Measurements from ENCODE around the gene UACA.

UACA gene

DNA sequence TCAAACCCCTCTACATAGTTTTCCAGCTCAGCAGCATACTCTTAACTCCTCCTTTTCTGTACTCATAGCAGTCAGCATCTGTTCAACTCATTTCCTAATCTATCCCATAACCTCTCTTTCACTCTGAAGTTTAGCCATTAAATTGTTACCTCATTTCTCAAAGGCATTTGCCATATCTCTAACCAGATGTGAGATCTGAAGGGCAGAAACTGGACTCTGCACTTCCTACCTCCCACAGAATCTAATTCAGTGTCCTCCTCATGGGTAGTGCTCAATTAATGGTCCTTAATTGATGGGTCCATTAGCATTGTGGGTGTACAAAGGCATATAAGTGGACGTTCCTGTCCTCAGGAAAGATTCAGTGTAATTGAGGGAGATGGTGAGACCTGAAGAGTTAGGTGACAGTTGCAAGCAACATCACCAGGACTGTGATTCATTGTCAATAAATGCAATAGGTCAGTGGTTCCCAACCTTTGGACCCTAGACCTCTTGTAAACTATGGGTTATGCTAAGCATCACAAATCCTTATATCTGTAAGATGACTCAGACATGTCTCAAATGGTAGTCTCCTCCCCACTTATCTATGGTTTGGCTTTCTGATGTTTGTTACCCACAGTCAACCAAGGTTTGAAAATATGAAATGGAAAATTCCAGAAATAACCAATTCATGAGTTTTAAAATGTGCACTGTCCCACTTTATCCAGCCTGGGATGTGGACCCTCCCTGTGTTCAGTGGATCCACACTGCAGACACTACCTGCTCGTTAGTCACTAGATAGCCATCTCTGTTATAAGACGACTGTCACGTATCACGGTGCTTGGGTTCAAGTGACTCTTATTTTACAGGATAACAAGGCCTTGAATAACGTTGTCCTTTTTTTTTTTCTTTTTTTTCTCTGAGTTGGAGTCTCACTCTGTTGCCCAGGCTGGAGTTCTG lies 25.0 kb upstream of the UACA start:
- DNase-seq (ENCODE audit: extremely low spot score, insufficient read length, low read depth) = no peak

DNA sequence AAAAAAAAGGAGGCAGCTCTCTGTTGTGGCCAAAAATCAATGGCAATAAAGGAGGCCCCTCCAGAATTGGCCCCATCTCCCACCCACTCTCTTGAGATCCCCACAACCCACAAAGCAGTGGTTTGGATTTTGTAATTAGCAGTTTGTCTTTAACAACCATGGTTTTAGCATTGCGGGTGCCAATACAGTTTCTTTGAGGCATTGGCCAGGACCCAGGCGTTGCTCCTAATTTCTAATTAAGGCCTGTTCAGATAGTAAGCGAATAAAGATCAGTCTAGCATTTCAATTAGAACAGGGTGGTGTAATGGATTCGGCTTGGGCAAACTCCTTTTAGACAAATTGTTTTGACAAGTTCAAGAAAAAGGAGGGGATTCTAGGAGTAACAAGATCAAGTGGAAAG lies 23.6 kb upstream of the UACA start:
- no peak for DNase-seq (ENCODE audit: extremely low spot score, insufficient read length, low read depth)
- no peak for FAIRE-seq

More for the DNA sequence above, 25.0 kb upstream of the UACA start:
- no peak for FAIRE-seq

DNA sequence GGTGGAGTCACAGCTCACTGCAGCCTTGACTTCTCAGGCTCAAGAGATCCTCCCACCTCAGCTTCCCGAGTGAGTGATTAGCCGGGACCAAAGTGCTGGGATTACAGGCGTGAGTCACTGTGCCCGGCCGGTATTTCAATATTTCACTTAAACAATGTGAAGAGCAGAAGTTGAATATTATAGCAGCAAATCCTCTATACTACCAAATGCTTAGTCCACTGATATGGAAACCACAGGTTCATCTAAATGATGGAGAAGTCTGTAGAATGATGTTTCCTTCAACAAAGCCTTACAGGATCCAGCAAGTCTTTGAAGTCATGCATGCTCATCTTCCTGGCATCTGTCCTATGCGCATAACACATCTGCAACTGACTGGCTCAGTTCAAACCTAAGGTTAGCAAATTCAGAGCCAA lies 20.3 kb upstream of the UACA start:
- DNase-seq (ENCODE audit: extremely low spot score, insufficient read length, low read depth) = no peak
- FAIRE-seq = no peak

DNA sequence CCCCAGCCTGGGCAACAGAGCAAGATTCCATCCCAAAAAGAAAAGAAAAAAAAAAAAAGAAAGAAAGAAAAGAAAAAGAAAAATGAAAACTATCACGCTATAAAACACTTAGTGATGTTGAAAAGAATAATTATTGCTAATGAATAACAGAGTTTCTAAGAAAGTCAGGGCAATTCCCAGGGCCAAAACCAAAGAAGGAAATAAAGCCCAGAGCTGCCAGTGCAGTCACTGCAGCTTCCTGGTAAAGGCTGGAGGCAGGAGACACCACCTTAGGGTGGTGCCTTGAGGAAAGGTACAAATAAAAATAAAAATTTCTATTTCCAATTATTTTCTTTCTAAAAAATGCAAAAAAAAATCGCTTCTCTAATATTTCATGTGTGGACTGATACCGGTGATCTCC lies 19.7 kb upstream of the UACA start:
- DNase-seq (ENCODE audit: extremely low spot score, insufficient read length, low read depth) (no peak), FAIRE-seq (no peak)

DNA sequence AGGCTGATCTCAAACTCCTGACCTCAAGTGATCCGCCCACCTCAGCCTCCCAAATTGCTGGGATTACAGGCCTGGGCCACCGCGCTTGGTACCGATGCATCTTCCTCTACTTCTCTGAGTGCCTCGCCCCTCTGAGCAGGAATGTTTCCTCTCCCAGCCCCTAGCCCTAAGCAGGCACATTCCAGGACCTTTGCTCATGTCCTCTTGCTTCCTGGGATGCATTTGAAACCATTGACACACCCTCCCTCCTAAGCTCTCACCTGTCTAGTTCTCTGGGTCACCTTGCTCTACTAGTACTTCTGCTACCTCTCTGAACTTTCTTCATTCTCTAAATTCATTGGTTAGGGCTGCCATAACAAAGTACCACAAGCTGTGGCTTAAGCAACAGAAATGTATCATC lies 17.9 kb upstream of the UACA start:
- no peak for FAIRE-seq
- no peak for DNase-seq (ENCODE audit: extremely low spot score, insufficient read length, low read depth)

DNA sequence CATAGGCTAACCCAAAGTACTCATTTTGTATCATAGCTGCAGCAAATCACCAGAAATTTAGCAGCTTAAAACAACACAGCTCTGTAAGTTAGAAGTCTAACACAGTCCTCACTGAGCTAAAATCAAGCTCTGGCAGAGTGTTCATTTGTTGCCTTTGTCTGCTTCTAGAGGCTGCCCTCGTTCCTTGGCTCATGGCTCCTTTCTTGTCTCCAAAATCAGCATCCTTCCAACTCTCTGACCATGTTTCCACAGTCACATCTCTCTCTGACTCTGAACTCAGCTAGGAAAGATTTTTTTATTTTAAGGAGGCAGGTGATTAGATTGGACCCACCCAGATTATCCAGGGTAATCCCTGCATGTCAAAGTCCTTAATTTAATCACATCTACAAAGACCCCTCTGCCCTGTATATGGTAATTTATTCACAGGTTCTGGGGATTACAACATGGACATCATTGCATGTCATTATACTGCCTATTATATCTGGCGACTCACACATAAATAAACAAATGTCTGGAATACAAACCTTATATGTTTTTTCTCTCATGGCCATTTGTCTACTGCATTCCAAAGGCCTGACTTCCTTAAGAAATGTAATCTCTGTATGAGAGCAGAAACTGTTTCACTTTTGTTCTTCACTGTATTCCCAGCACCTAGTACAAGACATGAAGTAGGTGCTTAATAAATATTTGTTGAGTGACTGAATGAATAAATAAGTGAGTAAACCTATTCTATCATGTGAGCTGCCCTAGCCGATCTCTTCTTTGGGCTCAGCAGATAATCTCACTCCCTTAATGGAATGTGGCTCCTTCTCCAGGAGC lies 15.1 kb upstream of the UACA start:
- FAIRE-seq = no peak

DNA sequence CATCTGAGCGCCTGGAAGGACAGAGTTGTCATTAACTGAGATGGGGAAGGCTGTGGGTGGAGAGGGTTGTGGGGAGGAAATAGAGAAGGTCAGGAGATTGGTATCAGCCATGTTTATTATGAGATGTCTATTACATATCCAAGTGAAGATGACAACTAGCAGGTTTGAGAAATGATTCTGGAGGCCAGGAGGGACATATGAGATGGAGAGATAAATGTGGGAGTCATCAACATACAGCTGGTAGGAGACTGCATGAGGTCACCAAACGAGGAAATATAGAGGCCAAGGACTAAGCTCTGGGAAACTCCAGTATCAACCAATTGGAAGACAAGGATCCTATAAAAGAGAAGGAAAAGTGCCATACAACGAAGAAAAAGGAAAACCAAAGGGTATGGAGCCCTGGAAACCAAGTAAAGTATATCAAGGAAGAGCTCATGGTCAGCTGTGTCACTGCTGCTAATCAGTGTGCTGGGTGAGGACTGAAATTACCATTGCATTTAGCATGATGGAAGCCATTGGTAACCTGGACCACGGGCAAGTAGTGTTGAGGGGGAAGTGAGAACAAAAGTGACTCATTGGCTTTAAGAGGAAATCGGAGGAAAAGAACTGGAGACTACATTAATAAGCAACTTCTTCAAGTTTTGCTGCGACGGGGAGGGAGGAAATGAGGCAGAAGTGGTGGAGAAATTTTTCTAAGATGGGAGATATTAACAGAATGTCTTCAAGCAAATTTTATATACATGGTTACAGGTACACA lies 14.0 kb upstream of the UACA start:
- no peak for FAIRE-seq

More for the DNA sequence above, 15.1 kb upstream of the UACA start:
- DNase-seq (ENCODE audit: extremely low spot score, insufficient read length, low read depth) = no peak

DNA sequence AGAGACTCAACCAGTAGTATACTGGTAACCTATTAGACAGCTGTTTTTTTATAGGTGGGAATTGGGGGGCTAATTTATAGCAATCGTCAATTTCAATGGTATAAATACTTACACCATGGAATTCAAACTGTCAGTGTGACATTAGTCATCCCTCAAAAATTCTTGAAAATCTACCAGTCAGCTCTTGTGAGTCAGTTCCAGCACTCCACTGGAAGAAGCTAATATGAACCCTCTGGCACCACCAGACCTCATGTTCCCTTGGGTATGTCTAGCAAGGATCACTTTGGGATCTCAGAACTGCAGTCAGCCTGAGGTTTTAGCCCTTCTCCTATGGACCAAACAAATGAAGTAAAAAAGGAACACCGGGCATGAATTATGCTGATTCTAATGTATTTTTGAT lies 11.8 kb upstream of the UACA start:
- DNase-seq (ENCODE audit: extremely low spot score, insufficient read length, low read depth) (no peak), FAIRE-seq (no peak)

More for the DNA sequence above, 14.0 kb upstream of the UACA start:
- no peak for DNase-seq (ENCODE audit: extremely low spot score, insufficient read length, low read depth)

DNA sequence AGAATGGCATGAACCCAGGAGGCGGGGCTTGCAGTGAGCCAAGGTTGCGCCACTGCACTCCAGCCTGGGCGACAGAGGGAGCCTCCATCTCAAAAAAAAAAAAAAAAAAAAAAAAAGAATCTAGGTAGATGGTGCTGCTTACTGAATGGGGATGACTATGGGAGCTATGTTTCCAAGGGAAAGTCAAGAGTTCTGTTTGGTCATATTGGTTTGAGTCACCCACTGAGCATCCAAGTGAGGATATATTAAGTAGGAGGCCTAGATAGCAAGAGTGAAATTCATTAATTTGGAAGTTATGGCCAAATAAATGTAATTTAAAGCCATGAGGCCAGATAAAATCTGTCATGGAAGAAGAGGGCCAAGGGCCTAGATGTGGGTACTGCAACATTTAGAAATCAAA lies 9.0 kb upstream of the UACA start:
- DNase-seq (ENCODE audit: extremely low spot score, insufficient read length, low read depth) = no peak
- FAIRE-seq = no peak

DNA sequence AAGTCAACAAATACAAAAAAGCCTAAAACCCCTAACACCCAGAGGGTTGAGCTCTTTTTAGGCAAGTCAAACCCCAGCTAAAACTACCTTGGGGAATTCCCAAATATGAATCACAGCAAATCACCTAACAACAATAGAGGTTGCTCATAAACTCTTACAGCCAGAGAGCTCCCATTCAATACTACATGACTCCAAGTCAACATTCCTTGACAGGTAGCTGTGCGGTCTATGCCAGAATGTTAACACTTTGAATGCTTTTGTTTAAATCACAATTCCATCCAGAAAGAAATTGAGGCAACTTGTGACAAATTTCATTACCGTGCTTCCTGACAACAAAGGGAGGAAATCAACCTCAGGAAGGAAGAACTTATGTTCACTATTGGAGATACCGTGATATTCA lies 7.5 kb upstream of the UACA start:
- DNase-seq (ENCODE audit: extremely low spot score, insufficient read length, low read depth) (no peak), FAIRE-seq (no peak)

DNA sequence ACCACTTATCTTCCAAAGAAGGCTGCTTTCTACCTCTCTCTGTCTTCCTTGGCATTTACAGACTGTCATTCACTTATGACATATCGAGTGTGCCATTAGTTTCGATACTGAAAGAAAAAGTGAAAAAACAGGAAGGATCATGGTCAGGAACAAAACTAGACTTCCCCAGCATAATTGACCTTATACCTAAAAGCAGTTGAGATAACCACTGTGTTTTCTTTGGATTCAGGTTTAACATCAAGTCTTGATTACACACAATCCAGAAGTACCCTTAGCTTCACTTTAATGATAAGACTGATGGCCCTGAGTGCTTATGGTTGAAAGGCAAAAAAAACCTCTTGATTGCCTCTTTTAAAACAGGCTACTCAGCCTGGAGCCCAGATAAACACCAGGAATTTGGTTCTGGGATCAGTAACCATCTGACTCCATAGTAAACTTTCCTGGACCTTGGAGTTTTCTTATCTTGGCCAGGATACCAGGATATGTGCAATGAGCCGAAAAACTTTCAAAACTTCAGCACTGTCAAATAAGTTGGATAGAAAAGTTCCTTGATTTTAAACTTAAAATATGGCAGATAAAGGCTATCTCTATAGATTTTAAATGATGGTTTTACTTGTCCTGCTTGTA lies 5.0 kb upstream of the UACA start:
- FAIRE-seq (peak; percentile 57), DNase-seq (ENCODE audit: extremely low spot score, insufficient read length, low read depth) (no peak)

DNA sequence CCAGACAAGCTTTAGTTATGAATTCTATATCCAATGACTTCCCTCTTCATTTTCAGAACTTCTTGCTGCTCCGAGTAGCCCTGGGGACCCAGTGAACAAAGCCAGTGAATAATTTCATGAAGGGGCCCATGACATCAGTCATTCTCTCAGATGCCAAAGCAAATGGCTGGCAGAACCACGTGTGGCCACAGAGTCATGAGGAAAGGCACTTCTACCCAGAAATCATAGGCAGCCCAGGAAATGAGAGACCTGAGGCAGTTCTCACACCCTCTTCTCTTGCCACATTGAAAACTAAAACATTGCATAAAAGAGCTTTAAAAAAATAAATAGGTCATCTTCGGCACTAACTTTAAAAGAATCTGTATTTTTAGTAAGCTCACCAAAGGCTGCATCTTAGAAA lies 4.3 kb upstream of the UACA start:
- DNase-seq (ENCODE audit: extremely low spot score, insufficient read length, low read depth) (no peak), FAIRE-seq (no peak)

DNA sequence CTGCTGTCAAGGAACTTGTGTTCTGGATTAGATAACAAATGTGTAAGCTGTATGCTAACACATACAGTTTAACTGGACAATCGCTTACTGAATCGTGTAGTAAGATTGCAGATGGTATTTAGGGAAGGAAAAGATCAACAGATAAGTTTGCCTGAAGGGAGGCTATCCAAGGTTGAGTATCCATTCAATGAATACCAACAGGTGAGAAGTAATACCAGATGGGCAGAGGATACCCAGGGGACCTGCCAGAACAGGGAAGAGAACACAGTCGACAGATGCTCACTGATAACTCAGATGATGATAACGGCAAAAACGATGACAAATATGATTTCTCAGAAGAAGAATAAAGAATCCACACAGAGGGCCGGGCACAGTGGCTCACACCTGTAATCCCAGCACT lies 3.2 kb upstream of the UACA start:
- FAIRE-seq (no peak), DNase-seq (ENCODE audit: extremely low spot score, insufficient read length, low read depth) (no peak)

DNA sequence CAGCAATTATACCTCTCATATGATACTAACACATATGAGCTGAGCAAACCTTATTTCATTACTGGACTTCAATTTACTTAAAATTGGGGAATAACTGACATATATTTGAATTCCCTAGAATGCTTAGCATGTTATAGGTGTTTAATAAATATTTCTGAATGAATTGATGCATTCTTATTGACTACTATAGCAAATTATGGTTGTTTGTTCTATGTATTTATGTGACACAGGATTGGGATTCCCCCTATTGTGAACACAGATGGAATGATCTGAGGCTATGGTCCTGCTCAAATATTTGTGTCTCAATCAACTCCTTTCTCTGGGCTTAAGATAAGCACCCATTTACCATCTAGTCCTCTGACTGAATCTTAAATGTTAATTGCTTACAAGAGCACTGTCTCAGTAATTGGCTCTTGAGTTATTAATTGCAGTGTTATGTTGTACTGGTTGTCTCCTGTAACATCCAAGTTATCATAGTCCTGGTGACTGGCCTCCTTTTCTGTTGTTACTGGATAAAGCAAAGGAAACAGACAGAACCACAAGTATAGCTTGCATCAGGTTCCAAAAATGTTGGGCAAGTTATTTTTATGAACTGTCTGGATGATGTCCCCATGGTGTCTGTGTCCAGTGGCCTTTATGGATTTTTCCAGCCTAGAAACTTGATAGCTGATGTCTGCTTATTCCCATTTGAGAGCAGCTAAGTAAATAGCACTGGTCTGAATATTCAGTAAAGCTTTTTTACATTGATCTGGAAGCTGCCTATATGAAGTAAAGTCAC lies 2.3 kb upstream of the UACA start:
- DNase-seq (ENCODE audit: extremely low spot score, insufficient read length, low read depth) (no peak), FAIRE-seq (no peak)

DNA sequence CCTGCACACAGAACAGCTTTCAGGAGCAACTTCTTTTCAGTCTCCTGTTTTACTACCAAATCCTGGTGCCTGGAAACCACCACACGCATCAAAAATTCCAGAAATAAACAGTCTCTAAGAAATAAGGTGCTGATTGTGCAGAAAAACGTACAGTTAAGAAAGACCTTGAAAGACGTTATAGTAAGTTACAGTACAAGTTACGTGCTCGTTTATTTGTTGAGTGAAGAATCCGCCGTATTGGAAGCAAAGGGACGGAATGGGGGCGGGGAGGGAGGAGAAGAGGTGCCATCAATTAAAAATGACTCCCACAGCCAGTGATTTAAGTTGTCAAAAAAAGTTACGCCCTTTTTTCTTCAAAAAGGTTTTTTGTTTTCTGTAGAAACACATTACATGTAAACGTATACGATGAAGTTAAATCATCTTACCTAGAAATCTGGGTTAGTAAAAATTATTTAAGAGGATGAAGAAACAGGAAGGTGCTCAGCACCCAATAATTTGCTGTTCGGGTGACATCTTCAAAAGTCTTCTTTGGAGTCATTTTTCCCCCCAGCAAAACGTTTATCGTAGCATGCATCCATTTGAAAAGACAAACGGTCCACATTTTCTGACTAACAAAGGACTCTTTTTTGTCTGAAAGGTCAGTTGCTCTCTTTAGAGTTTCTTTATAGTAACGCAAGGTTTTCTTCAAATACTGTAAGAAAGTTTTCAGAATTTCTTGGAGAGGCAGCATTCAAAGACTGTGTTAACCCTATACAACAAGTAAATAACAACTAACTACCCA lies 782 bp upstream of the UACA start:
- no peak for FAIRE-seq
- no peak for DNase-seq (ENCODE audit: extremely low spot score, insufficient read length, low read depth)

DNA sequence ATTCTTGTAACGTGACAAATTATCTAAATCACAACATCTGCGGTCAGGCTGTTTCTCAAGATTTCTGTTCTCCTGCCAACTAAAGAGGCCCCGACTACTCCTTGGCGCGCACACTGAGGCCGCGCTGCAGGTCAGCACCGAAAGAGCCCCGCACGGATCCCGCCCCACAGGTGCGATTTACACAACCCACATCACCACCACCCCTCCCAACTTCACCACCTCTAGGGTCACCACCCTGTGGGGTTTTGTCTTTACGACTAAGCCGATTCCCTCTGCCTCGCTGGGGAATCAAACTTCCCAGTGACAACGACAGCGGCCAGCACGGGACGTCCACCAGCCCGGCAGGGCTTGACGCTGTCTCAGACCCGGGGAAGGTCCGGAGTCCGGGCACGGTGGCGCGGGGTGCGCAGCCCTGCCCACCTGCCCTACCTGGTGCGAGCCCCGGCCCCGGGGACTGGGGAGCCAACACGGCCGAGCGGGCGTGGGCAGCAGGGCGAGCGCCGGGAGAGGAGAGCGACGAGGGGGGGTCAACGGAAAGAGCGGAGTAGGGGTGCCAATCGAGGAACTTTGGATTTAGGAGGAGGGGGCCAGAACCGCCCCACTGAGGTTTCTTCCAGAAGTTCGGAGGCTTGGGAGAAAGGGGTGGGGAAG lies 764 bp downstream of the UACA start:
- DNase-seq (ENCODE audit: extremely low spot score, insufficient read length, low read depth) = no peak
- FAIRE-seq = no peak

DNA sequence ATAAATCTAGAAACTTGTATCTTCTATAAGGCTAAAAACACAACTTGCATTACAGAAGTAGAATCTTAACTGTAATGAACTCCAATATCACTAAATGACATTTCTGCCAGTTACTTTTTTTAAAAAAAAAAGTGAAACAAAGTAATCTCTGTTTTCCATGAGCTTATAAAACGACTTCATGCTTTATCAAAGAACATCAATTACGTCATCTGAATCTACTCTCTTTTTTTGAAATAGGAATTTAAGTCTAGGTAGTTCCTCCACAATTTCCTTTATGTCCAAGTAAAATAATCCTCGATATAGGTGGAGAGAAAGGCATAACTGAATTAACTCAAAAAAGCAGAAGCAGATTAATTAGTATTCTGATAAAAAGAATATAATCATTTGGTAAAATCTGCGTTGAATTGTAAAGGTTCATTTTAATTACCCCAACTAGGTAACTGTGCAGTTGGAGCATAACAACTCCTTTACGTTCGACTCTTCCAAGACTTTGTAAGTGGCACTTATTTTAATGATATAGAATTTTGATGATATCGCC lies 1.4 kb downstream of the UACA start:
- DNase-seq (ENCODE audit: extremely low spot score, insufficient read length, low read depth) (no peak), FAIRE-seq (no peak)

DNA sequence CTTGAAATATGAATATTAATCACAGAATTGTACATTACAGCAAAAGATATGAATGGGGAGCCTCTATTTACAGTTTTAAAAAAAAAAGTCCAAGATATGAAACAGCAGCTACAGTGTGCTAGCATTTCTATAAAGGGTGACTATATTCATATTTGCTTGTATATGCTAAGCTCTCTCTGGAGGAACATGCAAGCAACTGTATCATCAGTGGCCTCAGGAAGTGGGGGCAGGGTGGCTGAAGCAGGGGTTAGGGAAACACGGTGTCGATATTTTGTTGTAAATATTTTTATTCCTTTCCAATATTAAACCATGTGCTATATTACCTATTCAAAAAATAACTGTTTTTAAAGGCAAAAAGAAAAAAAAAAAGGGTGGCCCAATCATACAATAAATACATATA lies 2.3 kb downstream of the UACA start:
- FAIRE-seq (no peak), DNase-seq (ENCODE audit: extremely low spot score, insufficient read length, low read depth) (no peak)
